SH-SY5Y (cell line): Measurements from ENCODE around the gene LDHD.

Source experiments
- GATA2 ChIP-seq: IDR thresholded peaks from 2 replicates; pipeline ENCODE4 v1.6.1; 2011; ENCODE audit warnings: mild to moderate bottlenecking, low read depth, low read length
- GATA3 ChIP-seq: IDR thresholded peaks from 2 replicates; pipeline ENCODE4 v1.6.1; 2011; ENCODE audit warnings: low read depth, mild to moderate bottlenecking, low read length, moderate library complexity

The LDHD gene

DNA sequence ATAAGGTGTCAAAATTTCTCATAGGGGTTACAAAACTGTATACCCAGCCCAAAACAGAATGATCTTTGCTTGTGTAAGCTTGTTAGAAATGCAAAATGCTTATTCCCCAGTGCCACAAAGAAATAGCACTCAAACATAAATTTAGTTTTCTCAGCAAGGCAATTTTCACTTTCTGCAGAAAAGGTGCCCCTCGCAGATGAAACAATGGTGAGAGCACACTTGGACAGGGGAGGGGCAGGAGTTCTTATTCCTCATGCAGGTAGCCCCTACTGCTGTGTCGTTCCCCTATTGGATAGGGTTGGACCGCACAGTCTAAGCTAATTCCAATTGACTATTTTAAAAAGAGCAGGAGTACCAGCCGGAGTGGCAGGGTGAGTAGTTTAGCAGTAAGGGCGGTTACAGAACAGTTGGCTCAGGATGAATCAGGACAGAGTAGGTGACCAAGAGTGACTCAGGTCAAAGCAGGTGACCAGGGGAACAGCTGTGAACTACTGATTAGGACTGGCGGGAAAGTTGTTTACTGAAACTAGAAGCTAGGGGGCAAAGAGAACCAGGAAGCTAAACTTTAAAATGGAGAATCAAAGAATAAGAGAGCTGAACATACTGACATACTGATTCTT lies 5.5 kb upstream of the LDHD start:
- TF ChIP-seq GATA3 (no peak), GATA2 (no peak)

DNA sequence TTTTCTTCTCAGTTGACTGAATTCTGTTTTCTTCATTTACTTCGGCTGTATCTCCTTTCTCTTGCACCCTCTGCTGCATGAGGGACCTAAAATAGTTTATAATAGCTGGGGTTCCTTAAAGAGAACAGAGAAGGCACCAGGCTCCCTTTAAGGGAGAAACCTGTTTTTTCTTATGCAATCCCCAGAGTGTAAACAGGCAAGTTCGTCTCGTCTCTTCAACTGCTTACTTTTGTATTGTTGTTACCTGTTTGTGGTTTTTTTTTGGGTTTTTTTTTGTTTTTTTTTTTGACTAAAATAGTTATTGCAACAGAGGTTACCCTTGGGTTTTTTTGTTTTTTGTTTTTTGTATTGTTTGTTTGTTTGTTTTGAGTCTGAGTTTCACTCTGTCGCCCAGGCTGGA lies 3.7 kb upstream of the LDHD start:
- TF ChIP-seq GATA2 (no peak), GATA3 (no peak)

DNA sequence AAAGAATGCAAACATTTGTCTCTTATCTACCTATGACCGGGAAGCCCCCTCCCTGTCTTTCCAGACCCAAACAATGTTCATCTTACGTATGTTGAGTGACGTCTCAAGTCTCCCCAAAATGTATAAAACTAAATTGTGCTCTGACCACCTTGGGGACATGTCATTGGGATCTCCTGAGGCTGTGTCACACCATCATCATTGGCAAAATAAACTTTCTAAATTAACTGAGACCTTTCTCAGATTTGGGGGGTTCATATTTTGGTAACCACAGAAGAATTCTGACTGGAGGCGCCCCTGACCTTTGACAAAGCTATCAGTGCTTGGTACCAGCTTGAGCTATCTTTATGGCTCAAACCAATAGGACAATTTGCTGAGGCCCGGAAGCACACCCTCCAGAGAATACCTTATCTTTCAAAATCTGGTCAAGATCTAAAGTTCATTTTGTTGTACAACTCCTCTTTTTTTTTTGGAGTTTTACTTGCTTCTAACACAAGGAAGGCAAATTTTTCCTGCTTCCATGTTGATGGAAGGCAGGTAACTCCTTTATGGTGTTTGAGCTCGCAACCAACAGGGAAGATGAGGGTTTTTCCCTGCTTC lies 2.5 kb upstream of the LDHD start:
- TF ChIP-seq GATA3 = no peak
- TF ChIP-seq GATA2 = no peak

DNA sequence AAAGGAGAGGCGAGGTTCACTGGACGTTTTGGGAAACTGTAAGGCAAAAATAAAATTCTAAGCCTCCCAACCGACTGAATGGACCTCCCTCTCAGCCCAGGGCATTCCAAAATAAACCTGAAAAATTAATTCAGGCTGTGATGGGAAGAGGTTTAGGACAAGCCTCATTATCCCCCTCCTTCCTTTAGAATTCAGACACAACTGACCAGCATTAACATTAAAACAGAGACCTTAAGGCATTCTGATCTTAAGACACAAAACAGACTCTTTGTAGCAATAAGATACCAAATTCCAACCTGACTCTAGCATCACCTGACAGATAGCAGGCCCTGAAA lies 298 bp upstream of the LDHD start:
- no peak for TF ChIP-seq GATA2

DNA sequence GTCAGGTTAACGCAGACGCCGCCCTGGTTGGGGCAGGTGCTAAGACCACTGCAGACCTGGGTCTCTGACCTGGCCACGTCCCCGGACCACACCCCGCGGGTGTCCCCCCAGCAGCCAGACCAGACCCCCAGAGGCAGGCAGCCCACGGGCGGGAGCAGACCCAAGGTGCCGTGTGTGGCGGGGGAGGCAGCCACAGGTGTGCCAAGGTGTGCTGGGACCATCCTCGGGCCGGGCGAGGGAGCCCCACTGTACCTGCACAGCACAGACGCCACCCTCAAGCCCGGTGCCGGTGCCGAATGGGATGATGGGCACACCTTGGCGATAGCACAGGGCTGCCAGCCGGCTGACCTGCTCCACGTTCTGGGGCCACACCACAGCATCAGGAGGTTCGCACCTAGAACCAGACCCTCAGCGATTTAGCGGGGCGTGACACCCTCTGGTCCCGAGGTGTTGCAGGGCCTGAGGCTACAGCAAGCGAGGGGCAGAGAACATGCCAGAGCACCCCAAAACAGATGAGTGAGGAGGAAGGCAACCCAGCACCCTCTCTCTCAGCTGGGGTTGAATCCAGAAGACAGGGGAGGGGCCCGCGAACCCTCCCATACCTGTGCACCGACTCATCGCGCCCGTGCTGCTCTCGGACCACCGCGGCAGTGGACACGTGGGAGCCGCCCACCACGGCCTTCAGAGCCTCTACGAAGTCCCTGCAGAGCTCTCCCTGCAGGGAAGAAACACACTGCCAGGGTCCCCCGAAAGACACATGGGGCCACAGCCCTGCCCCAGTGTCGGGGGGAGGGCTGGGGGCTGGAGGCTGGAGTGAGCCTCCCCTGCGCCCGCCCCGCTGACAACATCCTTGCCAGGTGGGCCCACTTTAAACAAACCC lies 1.4 kb downstream of the LDHD start:
- TF ChIP-seq GATA3 = no peak

DNA sequence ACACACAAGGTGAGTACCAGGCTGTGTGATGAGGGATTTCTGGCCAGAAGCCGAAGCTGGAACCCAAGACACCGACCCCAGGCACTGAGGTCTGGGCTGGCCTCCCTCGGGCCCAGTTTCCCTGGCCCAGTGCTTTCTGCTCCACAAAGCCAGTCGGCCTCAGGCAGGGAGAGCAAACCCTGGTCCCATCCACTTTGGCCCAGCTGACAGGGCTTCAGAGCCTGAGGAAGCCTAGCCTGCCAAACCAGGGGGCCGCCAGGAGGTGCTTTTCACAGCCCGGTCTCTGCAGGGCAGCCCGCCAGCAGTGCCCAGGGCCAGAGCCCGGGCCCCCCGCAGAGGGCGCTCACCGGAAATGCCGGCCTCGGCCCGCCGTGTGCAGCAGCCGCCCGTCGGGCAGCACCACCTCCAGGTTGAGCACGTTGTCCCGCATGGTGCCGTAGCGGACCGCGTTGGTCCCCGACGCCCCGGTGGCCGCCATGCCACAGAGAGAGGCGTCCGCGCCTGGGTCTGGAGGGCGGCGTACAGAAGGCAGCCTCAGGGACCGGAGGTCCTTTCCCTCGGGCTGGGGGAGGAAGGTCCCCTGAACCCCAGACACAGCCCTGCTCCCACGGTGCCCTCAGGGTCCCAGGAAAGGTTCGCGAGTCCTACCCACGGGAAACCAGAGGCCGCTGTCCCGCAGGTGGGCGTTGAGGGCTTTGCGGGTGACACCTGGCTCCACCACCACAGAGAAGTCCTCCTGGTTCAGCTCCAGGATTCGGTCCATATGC lies 2.2 kb downstream of the LDHD start:
- TF ChIP-seq GATA2 (no peak), GATA3 (no peak)

DNA sequence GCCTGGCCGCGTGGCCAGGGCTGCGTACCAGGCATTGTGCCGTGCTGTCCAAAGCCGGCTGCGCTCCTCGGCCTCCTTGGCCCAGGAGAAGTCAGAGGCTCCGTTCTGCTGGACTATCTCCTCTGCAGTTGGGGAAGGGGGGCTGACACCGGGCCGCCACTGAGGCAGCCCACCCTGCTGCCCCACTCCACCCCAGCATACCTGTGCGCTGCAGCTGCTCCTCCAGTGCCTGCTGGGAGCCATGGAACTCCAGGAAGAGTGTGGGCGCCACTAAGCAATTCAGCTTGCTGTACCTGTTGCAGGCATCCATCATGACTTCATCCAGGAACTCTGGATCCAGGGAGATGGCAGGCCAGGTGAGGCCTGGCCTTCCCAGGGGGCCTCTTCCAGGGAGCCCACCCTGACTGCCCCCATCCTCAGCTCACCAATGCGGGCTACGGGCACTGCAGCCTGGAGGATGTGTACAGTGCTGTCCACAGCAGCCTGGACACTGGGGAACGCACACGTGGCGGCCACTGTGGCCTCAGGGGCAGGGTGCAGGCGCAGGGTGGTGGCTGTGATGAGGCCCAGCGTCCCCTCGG lies 2.9 kb downstream of the LDHD start:
- TF ChIP-seq GATA3 (no peak), GATA2 (no peak)

DNA sequence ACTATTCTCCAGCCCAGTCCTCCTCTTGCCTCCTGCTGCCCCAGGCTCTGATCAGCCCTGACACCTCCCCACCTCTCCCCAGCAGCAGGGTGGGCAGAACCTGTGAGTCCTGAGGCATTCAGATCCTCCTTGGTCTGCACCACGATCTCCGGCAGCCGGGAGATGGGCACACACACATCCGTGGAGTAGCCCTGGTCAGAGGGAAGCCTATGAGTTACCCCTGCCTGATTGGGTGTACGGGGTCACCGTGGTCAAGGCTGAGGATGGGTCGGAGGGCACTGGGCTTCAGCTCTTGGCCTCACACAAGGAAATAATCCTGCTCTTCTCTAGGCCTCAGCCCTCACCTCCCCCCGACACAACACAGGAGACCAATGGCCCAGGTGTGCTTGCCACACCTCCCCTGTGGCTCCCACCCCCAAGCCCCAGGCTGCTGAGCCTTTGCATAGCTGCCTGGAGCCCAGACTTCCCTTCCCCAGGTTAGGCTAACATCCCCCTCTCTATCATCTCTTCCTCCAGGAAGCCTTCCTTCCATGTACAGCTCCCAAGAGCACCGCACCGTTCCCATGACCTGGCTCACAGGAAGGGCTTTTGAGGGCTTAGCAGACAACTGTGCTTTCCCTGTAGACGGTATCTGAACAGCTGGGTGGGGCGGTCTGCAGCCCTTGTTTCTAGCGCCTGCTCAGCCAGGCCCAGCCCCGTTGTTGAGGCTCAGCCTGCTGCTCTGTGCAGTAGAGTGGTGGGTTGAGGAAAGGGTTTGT lies 3.7 kb downstream of the LDHD start:
- TF ChIP-seq GATA2 = no peak

DNA sequence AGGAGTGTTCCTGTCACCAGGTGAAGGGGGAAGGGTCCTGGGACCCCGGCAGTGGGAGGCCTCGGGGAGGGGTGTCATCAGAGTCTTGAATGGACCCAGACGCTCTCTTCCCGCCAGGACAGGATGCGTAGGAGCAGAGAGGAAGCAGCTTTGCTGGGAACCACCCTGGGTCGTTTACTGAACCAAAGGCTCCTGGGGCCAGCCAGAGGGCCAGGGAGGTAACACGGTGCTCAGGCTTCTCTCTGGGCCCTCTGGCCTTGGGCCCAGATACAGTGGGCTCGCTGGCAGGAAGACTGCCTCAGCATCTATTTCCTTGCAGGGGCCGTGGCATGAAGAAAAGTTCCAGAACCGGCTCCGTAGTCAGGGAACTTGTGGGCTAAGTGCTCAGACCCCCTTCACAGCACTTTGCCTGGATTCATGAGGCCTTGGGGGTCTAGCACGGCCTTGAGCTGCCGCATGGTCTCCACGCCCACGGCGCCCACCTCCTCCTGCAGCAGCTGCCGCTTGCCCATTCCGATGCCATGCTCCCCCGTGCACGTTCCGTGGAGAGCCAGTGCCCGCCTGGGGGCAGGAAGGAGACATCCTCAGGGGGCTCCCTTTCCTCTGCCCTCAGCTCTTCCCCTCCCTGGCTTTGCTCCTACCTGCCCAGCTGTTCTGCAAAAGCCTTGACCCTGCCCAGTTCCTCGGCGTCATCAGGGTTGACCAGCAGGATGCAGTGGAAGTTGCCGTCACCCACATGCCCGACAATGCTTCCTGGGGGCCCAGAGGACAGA lies 4.4 kb downstream of the LDHD start:
- TF ChIP-seq GATA3 (no peak), GATA2 (no peak)

DNA sequence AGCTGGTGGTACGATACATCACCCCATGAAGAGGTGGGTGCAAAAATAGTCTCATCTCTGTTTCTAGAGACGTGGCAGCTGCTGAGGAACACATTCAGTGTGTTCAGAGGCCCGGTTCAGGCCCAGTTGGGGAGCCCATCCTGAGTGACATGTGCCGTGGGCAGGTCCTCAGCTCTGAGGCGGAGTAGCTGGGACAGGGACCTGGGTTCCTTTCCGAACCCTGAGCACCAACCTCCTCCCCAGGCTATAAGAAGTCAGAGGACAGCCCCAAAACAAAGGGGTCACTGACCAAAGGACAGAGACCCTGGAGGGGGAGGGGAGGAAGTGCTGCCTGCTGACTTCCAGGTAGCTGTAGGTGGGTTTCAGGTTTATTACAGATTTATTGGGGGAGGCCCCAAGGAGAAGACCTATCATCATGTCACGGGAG lies 5.1 kb downstream of the LDHD start:
- TF ChIP-seq GATA3 = no peak
- TF ChIP-seq GATA2 = no peak

DNA sequence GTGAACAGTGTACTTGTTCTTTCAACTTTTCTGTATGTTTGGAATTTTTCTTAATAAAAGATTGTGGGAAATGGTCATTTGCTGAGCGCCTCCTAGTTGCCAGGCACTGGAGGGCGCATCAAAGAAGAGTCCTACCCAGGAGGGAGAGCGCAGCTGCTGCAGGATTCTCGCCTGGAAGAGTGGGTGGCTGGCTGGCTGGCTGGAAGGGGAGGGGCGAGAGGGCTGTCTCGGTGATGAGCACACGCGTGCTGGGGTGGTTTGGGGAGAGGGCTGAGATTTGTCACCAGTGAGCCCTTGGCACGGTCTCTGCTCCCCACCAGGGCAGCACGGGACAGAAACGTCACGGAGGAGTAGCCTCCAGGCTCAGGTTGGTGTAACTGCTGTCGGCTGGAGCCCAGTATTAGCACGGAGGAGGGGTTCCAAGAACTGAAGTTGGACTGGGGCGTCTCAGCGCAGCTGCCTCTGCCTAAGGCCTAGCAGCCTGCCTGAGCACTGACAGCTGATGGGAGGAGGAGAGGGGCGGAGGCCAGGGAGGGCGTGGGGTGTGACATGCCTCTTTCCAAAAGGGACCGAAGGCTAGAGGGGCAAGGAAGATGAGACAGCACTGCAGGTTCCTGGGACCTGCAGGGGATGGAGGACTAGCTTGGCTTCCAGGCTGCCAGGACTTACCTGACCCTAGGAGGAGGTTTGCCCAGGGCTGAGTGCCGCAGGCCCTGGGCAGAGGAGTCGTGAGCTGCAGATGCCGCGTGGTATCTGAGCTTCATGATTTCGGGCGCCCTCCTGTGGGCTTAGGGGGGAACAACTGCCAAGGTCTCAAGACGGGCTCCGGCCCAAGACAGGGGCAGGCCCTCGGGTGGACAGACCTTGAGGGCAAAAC lies 5.7 kb downstream of the LDHD start:
- TF ChIP-seq GATA3 = no peak
- TF ChIP-seq GATA2 = no peak

DNA sequence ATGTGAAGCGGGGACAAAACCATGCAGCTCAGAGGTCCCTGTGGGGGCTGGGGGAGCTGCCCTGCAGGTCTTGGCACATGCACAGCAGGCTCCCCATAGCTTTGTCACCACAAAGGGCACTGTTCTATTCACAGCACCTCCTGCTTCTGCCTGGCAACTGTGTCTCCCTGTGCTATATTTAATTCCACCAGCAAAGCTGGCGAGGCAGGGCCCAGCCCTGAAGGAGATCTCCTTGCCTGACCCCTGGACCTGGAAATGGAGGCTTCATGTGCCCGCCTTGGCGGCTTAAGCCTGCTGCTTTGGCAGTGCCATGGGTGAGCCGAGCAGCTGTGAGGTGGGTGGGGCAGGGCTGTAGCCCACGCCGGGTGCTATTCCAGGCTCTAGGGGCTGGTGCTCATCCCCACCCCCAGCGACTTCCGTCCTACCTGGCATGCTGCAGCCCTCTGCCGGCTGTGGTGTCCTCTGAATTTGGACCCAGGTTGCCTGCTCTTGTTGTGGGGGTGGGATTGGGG lies 6.8 kb downstream of the LDHD start:
- TF ChIP-seq GATA2 (no peak), GATA3 (no peak)
